ENCODE data around the gene MAP1LC3B2. TPM values are rescaled to one million over a fixed set of nuclear protein-coding genes. Genes with fewer than 3 reads are reported as not detected.

MAP1LC3B2 gene
- total and polyA plus RNA-seq, 2 of the 13 experiments (the other 11 are each of a cell fraction or from before 2014, with no cell fraction given) = 0.60 to 2.2 TPM

GRCh38 chr12:116544656-116545055 is 14.5 kb upstream of the MAP1LC3B2 start:
- Histone ChIP-seq H3K9ac (ENCODE audit: insufficient read depth, low read depth, low read length) (no peak overlapping the region), H4K20me1 (ENCODE audit: insufficient read depth, low read length) (no peaks in the 10 kb centered on the region; the same call in 1 of the 2 replicates), H3K4me2 (ENCODE audit: low read depth, low read length) (no peak overlapping the region), H3K36me3 (replicated peaks in 1 of 2; ENCODE audit: control insufficient read depth in 1 of 2, insufficient read depth in 2 of 2, low read length in 2 of 2) (no peaks in the 10 kb centered on the region), H3K4me1 (ENCODE audit: insufficient read depth, low read length) (no peaks in the 10 kb centered on the region), H3K4me3 (replicated peaks in 1 of 3; ENCODE audit: insufficient read depth in 1 of 3, low read depth in 2 of 3, low read length in 3 of 3) (no peak overlapping the region), H3K27me3 (ENCODE audit: control insufficient read depth in 1 of 2, insufficient read depth in 2 of 2, low read length in 2 of 2) (peaks cover 0 to 12% of the 10 kb centered on the region in 2 experiments; a peak in 3 of 5 replicates), H3K27ac (ENCODE audit: extremely low read length, insufficient read depth, low read length) (no peak overlapping the region), H3K9me3 (ENCODE audit: low read length) (no peaks in the 10 kb centered on the region), H3K79me2 (ENCODE audit: insufficient read depth, low read length) (no peaks in the 10 kb centered on the region), H2AFZ (ENCODE audit: low read length) (no peak overlapping the region)
- in situ Hi-C loops (cut with HindIII; ENCODE audit: extremely low pct_ligation_motif_present, low pct_unique_long_range_greater_than_20kb) = no loop called here
- BruUV-seq (replicated peaks) = no TSS peak
- no peak for TF ChIP-seq CAMTA2 (CRISPR knock-in tag; IDR thresholded peaks at IDR 0.05; ENCODE audit: borderline replicate concordance)
- TF ChIP-seq ZNF737 (CRISPR knock-in tag; IDR thresholded peaks at IDR 0.05; ENCODE audit: borderline replicate concordance) = no peak
- TF ChIP-seq ZNF615 (CRISPR knock-in tag; IDR thresholded peaks at IDR 0.05; ENCODE audit: borderline replicate concordance) = no peak
- TF ChIP-seq ZGPAT (CRISPR knock-in tag; IDR thresholded peaks at IDR 0.05) = no peak
- no peak for TF ChIP-seq NONO (IDR thresholded peaks at IDR 0.05)
- no peak for TF ChIP-seq NONO (CRISPR knock-in tag; conservative IDR thresholded peaks at IDR 0.05)
- TF ChIP-seq MED13 (CRISPR knock-in tag; IDR thresholded peaks at IDR 0.05) = no peak
- TF ChIP-seq NAIF1 (CRISPR knock-in tag; IDR thresholded peaks at IDR 0.05; ENCODE audit: borderline replicate concordance) = no peak
- no peak for TF ChIP-seq ZNF34 (CRISPR knock-in tag; IDR thresholded peaks at IDR 0.05; ENCODE audit: borderline replicate concordance)
- no peak for TF ChIP-seq TERF1 (CRISPR knock-in tag; IDR thresholded peaks at IDR 0.05)
- no peak for TF ChIP-seq TRIM24 (CRISPR knock-in tag; IDR thresholded peaks at IDR 0.05)
- TF ChIP-seq ZC3H4 (CRISPR knock-in tag; IDR thresholded peaks at IDR 0.05; ENCODE audit: borderline replicate concordance) = no peak
- TF ChIP-seq EP300 (IDR thresholded peaks at IDR 0.05; ENCODE audit: low read depth in 2 of 2, low read length in 2 of 2) = no peak
- TF ChIP-seq EP300 (CRISPR knock-in tag; IDR thresholded peaks at IDR 0.05; ENCODE audit: borderline replicate concordance) = no peak
- no peak for TF ChIP-seq SUZ12 (IDR thresholded peaks at IDR 0.05; ENCODE audit: low read depth, low read length)
- ATAC-seq (no peak), DNase-seq (ENCODE audit: low spot score) (no peak), FAIRE-seq (no peak)
- CTCF ChIA-PET (ENCODE audit: low intra/inter-chr PET ratio, low total read pairs) = no interaction called here
- POLR2A ChIA-PET = no interaction called here
- WGBS (ENCODE audit: low lambda C conversion rate) = 20% methylated on average over 5 of the region's 5 CpGs
- intact Hi-C loops (cut with micrococcal nuclease; ENCODE audit: unreplicated experiment) = no loop called here
